Fibroblast of villous mesenchyme (primary cell): Measurements from ENCODE around the gene PTEN. TPM values are rescaled to one million over a fixed set of nuclear protein-coding genes. Genes with fewer than 3 reads are reported as not detected.
"Not testable (repeated sequence)": the region's sequence is repeated elsewhere in the genome, so short reads cannot be mapped to it uniquely, and the experiment has no call there.

Experiments used
- DNase-seq: peaks from one replicate; pipeline ENCODE4 v3.0.0-alpha.2; 2010; ENCODE audit warnings: low read depth
- H3K4me3 ChIP-seq: 2 replicates; pipeline ENCODE4 v1.5.1; 2011; ENCODE audit warnings: low read depth, mild to moderate bottlenecking, low read length
- total RNA-seq: library from RNA; depleted of rRNA; stranded (reverse); fragments of >200 nt; gene quantifications from 2 replicates; pipeline ENCODE4 v1.2.3, GENCODE V29; 2012
- TF ChIP-seq, protein P1 (sequence below): IDR thresholded peaks from 2 replicates; pipeline ENCODE4 v1.5.1; 2012; ENCODE audit warnings: low read depth, mild to moderate bottlenecking, low read length; ENCODE audit not compliant: insufficient read depth

Gene PTEN
- total RNA-seq, 1 donor: 276 TPM

DNA sequence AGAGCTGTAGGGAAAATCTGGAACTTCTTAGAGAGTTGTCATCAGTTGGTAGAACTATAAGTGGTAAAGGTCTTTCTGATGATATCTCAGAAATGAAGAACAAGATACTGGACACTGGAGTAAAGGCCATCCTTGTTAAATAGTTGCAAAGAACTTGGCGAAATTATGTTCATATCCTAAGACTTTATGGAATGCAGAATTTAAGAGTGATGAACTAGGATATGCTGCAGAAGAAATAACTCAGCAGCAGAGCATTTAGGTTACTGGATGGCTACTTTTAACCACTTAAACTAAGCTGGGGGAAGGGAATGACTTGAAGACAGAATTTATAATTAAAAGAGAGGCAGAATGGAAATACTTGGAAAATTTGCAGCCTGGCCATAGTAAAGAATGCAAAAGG is 23.7 kb downstream of the PTEN start:
- H3K4me3 ChIP-seq: no peak overlapping the region
- TF ChIP-seq, protein P1, sequence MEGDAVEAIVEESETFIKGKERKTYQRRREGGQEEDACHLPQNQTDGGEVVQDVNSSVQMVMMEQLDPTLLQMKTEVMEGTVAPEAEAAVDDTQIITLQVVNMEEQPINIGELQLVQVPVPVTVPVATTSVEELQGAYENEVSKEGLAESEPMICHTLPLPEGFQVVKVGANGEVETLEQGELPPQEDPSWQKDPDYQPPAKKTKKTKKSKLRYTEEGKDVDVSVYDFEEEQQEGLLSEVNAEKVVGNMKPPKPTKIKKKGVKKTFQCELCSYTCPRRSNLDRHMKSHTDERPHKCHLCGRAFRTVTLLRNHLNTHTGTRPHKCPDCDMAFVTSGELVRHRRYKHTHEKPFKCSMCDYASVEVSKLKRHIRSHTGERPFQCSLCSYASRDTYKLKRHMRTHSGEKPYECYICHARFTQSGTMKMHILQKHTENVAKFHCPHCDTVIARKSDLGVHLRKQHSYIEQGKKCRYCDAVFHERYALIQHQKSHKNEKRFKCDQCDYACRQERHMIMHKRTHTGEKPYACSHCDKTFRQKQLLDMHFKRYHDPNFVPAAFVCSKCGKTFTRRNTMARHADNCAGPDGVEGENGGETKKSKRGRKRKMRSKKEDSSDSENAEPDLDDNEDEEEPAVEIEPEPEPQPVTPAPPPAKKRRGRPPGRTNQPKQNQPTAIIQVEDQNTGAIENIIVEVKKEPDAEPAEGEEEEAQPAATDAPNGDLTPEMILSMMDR: no peak
- DNase-seq: no peak

DNA sequence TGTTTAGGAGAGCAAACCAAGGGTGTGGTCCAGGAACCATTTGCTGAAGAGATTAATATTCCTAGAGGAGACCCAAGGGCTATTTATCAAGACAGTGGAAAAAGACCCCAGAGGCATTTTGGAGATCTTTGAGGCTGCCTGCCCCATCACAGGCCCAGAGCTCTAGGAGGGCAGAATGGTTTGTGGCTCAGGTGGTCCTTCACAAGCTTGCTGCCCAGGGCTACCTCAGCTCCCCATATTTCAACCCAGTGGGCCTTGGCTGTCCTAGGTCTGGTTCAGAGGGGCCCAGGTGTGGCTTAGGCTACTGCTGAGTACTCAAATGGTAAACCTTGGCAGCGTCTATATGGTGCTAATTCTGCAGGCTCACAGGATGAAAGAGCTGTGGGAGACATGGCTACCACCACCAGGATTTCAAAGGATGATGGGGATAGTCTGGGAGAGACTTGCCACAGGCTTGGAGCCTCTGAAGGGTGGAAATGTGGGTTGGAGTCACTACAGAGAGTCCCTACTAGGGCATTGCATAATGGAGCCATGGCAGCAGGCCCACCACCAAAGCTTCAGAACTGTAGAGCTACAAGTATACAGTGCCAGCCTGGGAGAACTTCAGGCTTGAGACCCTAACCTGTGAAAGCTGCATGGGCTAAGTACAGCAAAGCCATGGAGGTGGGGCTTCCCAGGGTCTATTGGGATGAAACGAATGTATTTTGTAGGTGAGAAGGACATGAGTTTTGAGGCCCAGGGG is 24.3 kb downstream of the PTEN start:
- TF ChIP-seq, protein P1: no peak
- DNase-seq: no peak
- no peak overlapping the region for H3K4me3 ChIP-seq

GRCh38 chr10:87895430-87895829 is 32.0 kb downstream of the PTEN start:
- no peak for DNase-seq
- TF ChIP-seq, protein P1: no peak
- H3K4me3 ChIP-seq: no peak overlapping the region

DNA sequence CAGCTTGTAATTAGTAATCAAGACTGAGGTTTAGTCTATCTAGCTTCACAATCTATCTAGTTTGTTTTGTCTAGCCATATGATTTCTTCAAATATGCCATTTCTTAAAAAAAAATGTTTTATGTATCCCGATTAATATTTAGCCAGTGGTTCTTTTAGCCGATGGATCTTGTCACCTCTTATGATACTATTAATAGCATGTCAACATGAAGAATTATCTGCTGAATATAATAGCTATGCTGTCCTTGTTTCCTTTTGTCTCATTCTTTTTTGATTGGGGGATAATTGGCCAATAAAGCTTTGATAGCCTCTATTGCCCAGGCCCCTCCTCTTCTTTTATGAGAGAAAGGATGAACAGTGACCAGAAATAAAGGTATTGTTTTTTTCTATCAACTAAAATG is 32.8 kb downstream of the PTEN start:
- TF ChIP-seq, protein P1: no peak
- no peak for DNase-seq
- no peak overlapping the region for H3K4me3 ChIP-seq

- H3K4me3 ChIP-seq, DNase-seq: not testable (repeated sequence)
These were observed 34.5 kb downstream of the PTEN start for GRCh38 chr10:87897957-87898356.

DNA sequence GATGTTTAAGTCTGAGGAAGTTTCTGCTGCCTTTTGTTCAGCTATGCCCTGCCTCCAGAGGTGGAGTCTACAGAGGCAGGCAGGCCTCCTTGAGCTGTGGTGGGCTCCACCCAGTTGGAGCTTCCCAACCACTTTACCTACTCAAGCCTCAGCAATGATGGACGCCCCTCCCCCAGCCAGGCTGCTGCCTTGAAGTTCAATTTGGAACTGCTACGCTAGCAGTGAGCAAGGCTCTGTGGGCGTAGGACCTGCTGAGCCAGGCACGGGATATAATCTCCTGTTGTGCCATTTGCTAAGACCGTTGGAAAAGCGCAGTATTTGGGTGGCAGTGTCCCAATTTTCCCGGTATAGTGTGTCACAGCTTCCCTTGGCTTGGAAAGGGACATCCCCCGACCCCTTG is 40.0 kb downstream of the PTEN start:
- DNase-seq, H3K4me3 ChIP-seq: not testable (repeated sequence)

- TF ChIP-seq, protein P1: no peak
- DNase-seq: no peak
- no peak overlapping the region for H3K4me3 ChIP-seq
These were observed 49.9 kb downstream of the PTEN start for GRCh38 chr10:87913156-87913921.
